H7 (cell line): Measurements from ENCODE around the gene SMPX. TPM values are rescaled to one million over a fixed set of nuclear protein-coding genes. Genes with fewer than 3 reads are reported as not detected.

Experiments
- DNase-seq: peaks from one replicate; pipeline ENCODE4 v3.0.0; 2012
- H3K27me3 ChIP-seq: 2 replicates; pipeline ENCODE4 v1.6.0; 2011; ENCODE audit warnings: mild to moderate bottlenecking, low read length; ENCODE audit not compliant: control insufficient read depth, insufficient read depth
- H3K36me3 ChIP-seq: replicated peaks from 2 replicates; pipeline ENCODE4 v1.5.1; 2011; ENCODE audit warnings: low read length; ENCODE audit not compliant: control insufficient read depth, insufficient read depth
- H3K4me3 ChIP-seq: 2 replicates; pipeline ENCODE4 v1.5.1; 2011; ENCODE audit warnings: low read depth, mild to moderate bottlenecking, control low read depth, low read length, moderate library complexity; ENCODE audit not compliant: insufficient read depth
- total RNA-seq: library from RNA; depleted of rRNA; stranded (reverse); fragments of >200 nt; shearing (Covaris generic); gene quantifications from 2 replicates; pipeline ENCODE4 v1.2.3, GENCODE V29; 2014

Gene SMPX
- total RNA-seq, 1 experiment from 2014 or later, result 1.9 TPM

- H3K36me3 ChIP-seq, result no peaks in the 10 kb centered on the region
- no peaks in the 10 kb centered on the region for H3K27me3 ChIP-seq
- no peak overlapping the region for H3K4me3 ChIP-seq
- no peak for DNase-seq
These were observed 6.1 kb upstream of the SMPX start for GRCh38 chrX:21764008-21764407.

- H3K4me3 ChIP-seq, result no peak overlapping the region
- no peaks in the 10 kb centered on the region for H3K27me3 ChIP-seq
- no peaks in the 10 kb centered on the region for H3K36me3 ChIP-seq
- no peak for DNase-seq
These were observed 572 bp upstream of the SMPX start for GRCh38 chrX:21758488-21758887.

- no peaks in the 10 kb centered on the region for H3K36me3 ChIP-seq
- no peak for DNase-seq
- no peak overlapping the region for H3K4me3 ChIP-seq
- no peaks in the 10 kb centered on the region for H3K27me3 ChIP-seq
These were observed 959 bp downstream of the SMPX start for GRCh38 chrX:21756785-21757529.

- DNase-seq, result no peak
- H3K36me3 ChIP-seq, result no peaks in the 10 kb centered on the region
- H3K27me3 ChIP-seq, result no peaks in the 10 kb centered on the region
- no peak overlapping the region for H3K4me3 ChIP-seq
These were observed 8.0 kb downstream of the SMPX start for GRCh38 chrX:21749924-21750323.

GRCh38 chrX:21748235-21748634 is 9.7 kb downstream of the SMPX start:
- H3K36me3 ChIP-seq, result no peaks in the 10 kb centered on the region
- H3K4me3 ChIP-seq, result no peak overlapping the region
- H3K27me3 ChIP-seq, result no peaks in the 10 kb centered on the region
- DNase-seq, result no peak

- Histone ChIP-seq H3K4me3 (no peak overlapping the region), H3K36me3 (no peaks in the 10 kb centered on the region), H3K27me3 (no peaks in the 10 kb centered on the region)
- peak; percentile 12 for DNase-seq
These were observed 10.4 kb downstream of the SMPX start for GRCh38 chrX:21747558-21747957.

GRCh38 chrX:21745756-21746155 is 12.2 kb downstream of the SMPX start:
- H3K36me3 ChIP-seq, result no peaks in the 10 kb centered on the region
- no peaks in the 10 kb centered on the region for H3K27me3 ChIP-seq
- DNase-seq, result no peak
- no peak overlapping the region for H3K4me3 ChIP-seq

GRCh38 chrX:21744721-21745120 is 13.2 kb downstream of the SMPX start:
- no peaks in the 10 kb centered on the region for H3K36me3 ChIP-seq

GRCh38 chrX:21744060-21744459 is 13.9 kb downstream of the SMPX start:
- H3K36me3 ChIP-seq, result no peaks in the 10 kb centered on the region
- no peaks in the 10 kb centered on the region for H3K27me3 ChIP-seq
- DNase-seq, result no peak
- no peak overlapping the region for H3K4me3 ChIP-seq

More at GRCh38 chrX:21744721-21745120, 13.2 kb downstream of the SMPX start:
- DNase-seq, result no peak
- Histone ChIP-seq H3K4me3 (no peak overlapping the region), H3K27me3 (no peaks in the 10 kb centered on the region)

- no peaks in the 10 kb centered on the region for H3K36me3 ChIP-seq
- H3K27me3 ChIP-seq, result no peaks in the 10 kb centered on the region
- DNase-seq, result no peak
- H3K4me3 ChIP-seq, result no peak overlapping the region
These were observed 15.8 kb downstream of the SMPX start for GRCh38 chrX:21741869-21742701.

GRCh38 chrX:21741364-21741763 is 16.6 kb downstream of the SMPX start:
- Histone ChIP-seq H3K27me3 (no peaks in the 10 kb centered on the region), H3K36me3 (no peaks in the 10 kb centered on the region), H3K4me3 (no peak overlapping the region)
- no peak for DNase-seq

- H3K36me3 ChIP-seq, result no peaks in the 10 kb centered on the region
- no peaks in the 10 kb centered on the region for H3K27me3 ChIP-seq
- DNase-seq, result no peak
- no peak overlapping the region for H3K4me3 ChIP-seq
These were observed 17.3 kb downstream of the SMPX start for GRCh38 chrX:21740329-21741274.

- Histone ChIP-seq H3K27me3 (no peaks in the 10 kb centered on the region), H3K36me3 (no peaks in the 10 kb centered on the region), H3K4me3 (peak overlapping the region; percentile 31)
- DNase-seq, result no peak
These were observed 19.0 kb downstream of the SMPX start for GRCh38 chrX:21738950-21739287.

- Histone ChIP-seq H3K4me3 (peak overlapping the region; percentile 31), H3K27me3 (no peaks in the 10 kb centered on the region), H3K36me3 (no peaks in the 10 kb centered on the region)
- peak; percentile 52 for DNase-seq
These were observed 19.5 kb downstream of the SMPX start for GRCh38 chrX:21738210-21738949.
